ENCODE data around the gene SYCE3.

- no peak for TF ChIP-seq CTCF (IDR thresholded peaks at IDR 0.05; ENCODE audit: low read depth, low read length)
- no peak for TF ChIP-seq EZH2phosphoT487 (IDR thresholded peaks at IDR 0.05; ENCODE audit: low read depth)
Measured at GRCh38 chr22:50573491-50574382, 11.0 kb upstream of the SYCE3 start.

Measured in OCI-LY3 (cell line).